ENCODE data around the gene FBN3. TPM values are rescaled to one million over a fixed set of nuclear protein-coding genes. Genes with fewer than 3 reads are reported as not detected.

FBN3 gene
- total RNA-seq, 4 donors from 2014 or later, result not detected

- DNase-seq (ENCODE audit: low spot score) (no peak), ATAC-seq (ENCODE audit: low FRiP score) (no peak)
- no peak for TF ChIP-seq CTCF (IDR thresholded peaks at IDR 0.05)
Measured at GRCh38 chr19:8117991-8118390, 31.4 kb downstream of the FBN3 start.

GRCh38 chr19:8116437-8117293 lies 32.7 kb downstream of the FBN3 start:
- no peak for TF ChIP-seq CTCF (IDR thresholded peaks at IDR 0.05)
- no peak for DNase-seq (ENCODE audit: low spot score)
- no peak for ATAC-seq (ENCODE audit: low FRiP score)

- ATAC-seq (ENCODE audit: low FRiP score) (no peak), DNase-seq (ENCODE audit: low spot score) (no peak)
- TF ChIP-seq CTCF (IDR thresholded peaks at IDR 0.05), result no peak
Measured at GRCh38 chr19:8115805-8116396, 33.5 kb downstream of the FBN3 start.

GRCh38 chr19:8113017-8113416 lies 36.4 kb downstream of the FBN3 start:
- DNase-seq (ENCODE audit: low spot score), result no peak
- TF ChIP-seq CTCF (IDR thresholded peaks at IDR 0.05), result no peak
- no peak for ATAC-seq (ENCODE audit: low FRiP score)

GRCh38 chr19:8111376-8111775 lies 38.0 kb downstream of the FBN3 start:
- ATAC-seq (ENCODE audit: low FRiP score) (no peak), DNase-seq (ENCODE audit: low spot score) (no peak)
- no peak for TF ChIP-seq CTCF (IDR thresholded peaks at IDR 0.05)

GRCh38 chr19:8110931-8111330 lies 38.5 kb downstream of the FBN3 start:
- TF ChIP-seq CTCF (IDR thresholded peaks at IDR 0.05), result no peak
- ATAC-seq (ENCODE audit: low FRiP score), result no peak
- no peak for DNase-seq (ENCODE audit: low spot score)

Data from omental fat pad (tissue), 4 donors.